Uterus (tissue), 4 donors: Measurements from ENCODE around the gene RGS9BP. TPM values are rescaled to one million over a fixed set of nuclear protein-coding genes. Genes with fewer than 3 reads are reported as not detected.
"Not testable (repeated sequence)": the region's sequence is repeated elsewhere in the genome, so short reads cannot be mapped to it uniquely, and the experiment has no call there.

Source experiments
- DNase-seq, 2 donors: peaks; one replicate each; pipeline ENCODE4 v3.0.0-alpha.2; 2019 to 2020
- H3K27ac ChIP-seq, 2 donors: fragments of 200-600 bp; sonication (generic); 1 replicate in 1 of 2; 2 replicates in 1 of 2; pipeline ENCODE4 v1.5.1; 2016 to 2018
- H3K27me3 ChIP-seq, 2 donors: fragments of 200-600 bp; sonication (generic); one replicate each; pipeline ENCODE4 v1.5.1; 2018 to 2019; ENCODE audit warnings: control low read depth in 1 of 2
- H3K36me3 ChIP-seq, 2 donors: fragments of 200-600 bp; sonication (generic); one replicate each; pipeline ENCODE4 v1.5.1; 2019; ENCODE audit warnings: control low read depth in 1 of 2
- H3K4me1 ChIP-seq, 2 donors: fragments of 200-600 bp; sonication (generic); one replicate each; pipeline ENCODE4 v1.5.1; 2018 to 2019; ENCODE audit warnings: control low read depth in 1 of 2
- H3K4me3 ChIP-seq, 2 donors: fragments of 200-600 bp; sonication (generic); 1 replicate in 1 of 2; 2 replicates in 1 of 2; pipeline ENCODE4 v1.5.1; 2018 to 2019; ENCODE audit warnings: mild to moderate bottlenecking in 1 of 2
- H3K9me3 ChIP-seq, 2 donors: fragments of 200-600 bp; sonication (generic); one replicate each; pipeline ENCODE4 v1.5.1; 2019; ENCODE audit warnings: control low read depth in 1 of 2
- CTCF ChIP-seq, 4 experiments: fragments of 200-600 bp in 2 of 4; fragments of 450-650 bp in 2 of 4; sonication (generic) in 2 of 4; IDR thresholded peaks; one replicate each; pipeline ENCODE4 v1.5.1; 2016 to 2019; ENCODE audit warnings: antibody characterized with exemption in 4 of 4, mild to moderate bottlenecking in 2 of 4, moderate library complexity in 1 of 4
- POLR2A ChIP-seq, 2 donors: fragments of 450-650 bp; IDR thresholded peaks; one replicate each; pipeline ENCODE4 v1.6.1; 2016; ENCODE audit warnings: antibody characterized with exemption in 2 of 2, mild to moderate bottlenecking in 1 of 2, moderate library complexity in 1 of 2
- intact Hi-C: fragments of 100-400 bp; cut with DNase I; formaldehyde crosslinking; loops from one replicate; pipeline ENCODE4 v1.15.1; 2023; ENCODE audit warnings: low total_unique reads
- total RNA-seq, 4 donors: library from RNA; depleted of rRNA in 3 of 4; stranded (reverse); fragments of >200 nt in 3 of 4; gene quantifications; one replicate each; pipeline versions ENCODE4 v1.1.0 to v1.2.4, GENCODE V29; 2014 to 2023
- donor health status: DM: yes; HTN: yes; CAD: no.

The RGS9BP gene
- total RNA-seq, 4 donors from 2014 or later: 0.29 to 0.62 TPM; not detected in 2

- TF ChIP-seq CTCF (IDR thresholded peaks at IDR 0.05): no peak
- no peak for TF ChIP-seq POLR2A (IDR thresholded peaks at IDR 0.05)
- H3K4me1 ChIP-seq: no peaks in the 10 kb centered on the region
- intact Hi-C loops: no loop called here
- DNase-seq: no peak
- no peaks in the 10 kb centered on the region for H3K36me3 ChIP-seq
- H3K27me3 ChIP-seq: no peaks in the 10 kb centered on the region
- no peak overlapping the region for H3K27ac ChIP-seq
- no peak overlapping the region for H3K4me3 ChIP-seq
- peaks cover 0 to 20% of the 10 kb centered on the region in 2 donors for H3K9me3 ChIP-seq
These were observed 26.4 kb downstream of the RGS9BP start for GRCh38 chr19:32702010-32702409.

- DNase-seq, H3K4me1 ChIP-seq, H3K4me3 ChIP-seq, H3K36me3 ChIP-seq, H3K27me3 ChIP-seq, H3K27ac ChIP-seq, intact Hi-C loops: not testable (repeated sequence)
- H3K9me3 ChIP-seq: peaks cover 0 to 17% of the 10 kb centered on the region in 2 donors
These were observed 28.4 kb downstream of the RGS9BP start for GRCh38 chr19:32704006-32704405.

- Histone ChIP-seq H3K9me3 (peaks cover 0 to 10% of the 10 kb centered on the region in 2 donors), H3K27ac (no peak overlapping the region), H3K4me3 (no peak overlapping the region), H3K4me1 (no peaks in the 10 kb centered on the region), H3K36me3 (no peaks in the 10 kb centered on the region), H3K27me3 (no peaks in the 10 kb centered on the region)
- DNase-seq: no peak
- intact Hi-C loops: no loop called here
- no peak for TF ChIP-seq CTCF (IDR thresholded peaks at IDR 0.05)
- TF ChIP-seq POLR2A (IDR thresholded peaks at IDR 0.05): no peak
These were observed 32.8 kb downstream of the RGS9BP start for GRCh38 chr19:32708457-32708856.

GRCh38 chr19:32709032-32709431, 33.4 kb downstream of the RGS9BP start:
- H3K27ac ChIP-seq: no peak overlapping the region
- H3K9me3 ChIP-seq: peaks cover 0 to 6% of the 10 kb centered on the region in 2 donors
- no peak overlapping the region for H3K4me3 ChIP-seq
- no peaks in the 10 kb centered on the region for H3K36me3 ChIP-seq
- TF ChIP-seq POLR2A (IDR thresholded peaks at IDR 0.05) (no peak), CTCF (IDR thresholded peaks at IDR 0.05) (no peak)
- no peaks in the 10 kb centered on the region for H3K4me1 ChIP-seq
- DNase-seq: no peak
- intact Hi-C loops: no loop called here
- H3K27me3 ChIP-seq: no peaks in the 10 kb centered on the region

- intact Hi-C loops: no loop called here
- no peak for TF ChIP-seq CTCF (IDR thresholded peaks at IDR 0.05)
- TF ChIP-seq POLR2A (IDR thresholded peaks at IDR 0.05): no peak
- Histone ChIP-seq H3K27me3 (no peaks in the 10 kb centered on the region), H3K27ac (no peak overlapping the region), H3K36me3 (no peaks in the 10 kb centered on the region), H3K4me3 (no peak overlapping the region), H3K9me3 (no peaks in the 10 kb centered on the region), H3K4me1 (no peaks in the 10 kb centered on the region)
- DNase-seq: no peak
These were observed 36.1 kb downstream of the RGS9BP start for GRCh38 chr19:32711747-32712146.

DNA sequence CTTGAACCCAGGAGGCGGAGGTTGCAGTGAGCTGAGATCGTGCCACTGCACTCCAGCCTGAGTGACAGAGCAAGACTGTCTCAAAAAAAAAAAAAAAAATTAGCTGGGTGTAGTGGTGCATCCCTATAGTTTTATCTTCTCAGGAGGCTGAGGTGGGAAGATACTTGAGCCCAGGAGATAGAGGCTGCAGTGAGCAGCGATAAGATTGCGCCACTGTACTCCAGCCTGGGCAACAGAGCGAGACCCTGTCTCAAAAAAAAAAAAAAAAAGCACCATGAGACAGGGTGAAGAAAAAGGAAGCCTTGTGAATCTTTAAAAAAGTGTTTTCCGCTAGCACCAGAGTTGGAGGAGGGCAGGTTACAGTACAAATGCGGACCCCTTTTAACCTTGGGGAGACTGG, 40.6 kb downstream of the RGS9BP start:
- H3K36me3 ChIP-seq: not testable (repeated sequence)

More for the DNA sequence above, 40.6 kb downstream of the RGS9BP start:
- H3K4me3 ChIP-seq, H3K9me3 ChIP-seq, H3K4me1 ChIP-seq, DNase-seq, H3K27me3 ChIP-seq, intact Hi-C loops, H3K27ac ChIP-seq: not testable (repeated sequence)
